GM21447 (cell line): ENCODE data around the gene NHP2.
"Not testable (repeated sequence)": the region's sequence is repeated elsewhere in the genome, so short reads cannot be mapped to it uniquely, and the experiment has no call there.

ENCODE experiments used
- ATAC-seq: cut with Tn5 transposase; IDR thresholded peaks from one replicate; pipeline ENCODE4 v1.9.1; 2021; ENCODE audit not compliant: unreplicated experiment

The NHP2 gene

DNA sequence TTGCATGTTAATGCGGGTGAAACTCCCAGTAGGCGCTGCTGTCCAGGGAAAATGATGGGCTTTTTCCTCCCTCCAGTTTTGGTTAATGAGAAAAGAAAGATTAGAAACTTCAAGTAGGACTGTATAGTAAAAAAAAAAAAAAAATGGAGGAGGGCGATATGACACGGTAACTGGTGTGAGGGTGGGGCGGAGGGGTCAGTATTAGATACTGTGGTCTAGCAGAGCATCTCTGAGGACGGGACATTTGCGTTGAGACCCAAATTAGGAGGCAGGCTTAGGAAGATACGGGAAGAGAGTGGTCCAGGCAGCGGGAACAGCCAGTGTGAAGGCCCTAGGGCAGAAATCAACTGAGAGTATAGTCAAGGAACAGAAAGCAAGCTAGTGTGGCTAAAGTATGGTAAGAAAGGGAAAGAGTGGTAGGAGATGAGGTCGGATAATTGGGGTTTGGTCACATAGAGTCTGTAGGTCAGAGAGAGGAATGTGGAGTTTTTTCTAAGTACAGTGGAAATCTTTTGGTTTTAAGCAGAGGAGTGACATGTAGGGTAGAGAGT lies 22.2 kb downstream of the NHP2 start:
- peak; percentile 13 for ATAC-seq

GRCh38 chr5:178130576-178131445 lies 22.9 kb downstream of the NHP2 start, which contains the start of gene RMND5B:
Gene RMND5B, plus strand, starts transcription at chr5:178131014. Its CDS starts 7,106 bp downstream, at chr5:178138120.
- peak; percentile 77 for ATAC-seq

DNA sequence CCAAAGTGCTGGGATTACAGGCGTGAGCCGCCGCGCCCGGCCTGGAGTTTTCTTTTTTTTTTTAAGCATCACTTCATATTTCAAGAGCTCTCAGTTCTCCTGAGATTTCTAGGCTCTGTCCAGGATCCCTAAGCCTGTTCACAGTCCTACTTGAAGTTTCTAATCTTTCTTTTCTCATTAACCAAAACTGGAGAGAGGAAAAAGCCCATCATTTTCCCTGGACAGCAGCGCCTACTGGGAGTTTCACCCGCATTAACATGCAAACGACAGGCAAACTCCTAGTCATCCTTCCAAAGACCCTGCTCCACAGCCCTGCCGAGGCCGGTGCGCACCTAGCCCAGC lies 23.5 kb downstream of the NHP2 start:
- not testable (repeated sequence) for ATAC-seq

GRCh38 chr5:178129296-178129695 lies 24.4 kb downstream of the NHP2 start:
- no peak for ATAC-seq

- not testable (repeated sequence) for ATAC-seq
Measured at GRCh38 chr5:178127300-178128009, 26.2 kb downstream of the NHP2 start.

GRCh38 chr5:178126556-178126955 lies 27.1 kb downstream of the NHP2 start:
- no peak for ATAC-seq

DNA sequence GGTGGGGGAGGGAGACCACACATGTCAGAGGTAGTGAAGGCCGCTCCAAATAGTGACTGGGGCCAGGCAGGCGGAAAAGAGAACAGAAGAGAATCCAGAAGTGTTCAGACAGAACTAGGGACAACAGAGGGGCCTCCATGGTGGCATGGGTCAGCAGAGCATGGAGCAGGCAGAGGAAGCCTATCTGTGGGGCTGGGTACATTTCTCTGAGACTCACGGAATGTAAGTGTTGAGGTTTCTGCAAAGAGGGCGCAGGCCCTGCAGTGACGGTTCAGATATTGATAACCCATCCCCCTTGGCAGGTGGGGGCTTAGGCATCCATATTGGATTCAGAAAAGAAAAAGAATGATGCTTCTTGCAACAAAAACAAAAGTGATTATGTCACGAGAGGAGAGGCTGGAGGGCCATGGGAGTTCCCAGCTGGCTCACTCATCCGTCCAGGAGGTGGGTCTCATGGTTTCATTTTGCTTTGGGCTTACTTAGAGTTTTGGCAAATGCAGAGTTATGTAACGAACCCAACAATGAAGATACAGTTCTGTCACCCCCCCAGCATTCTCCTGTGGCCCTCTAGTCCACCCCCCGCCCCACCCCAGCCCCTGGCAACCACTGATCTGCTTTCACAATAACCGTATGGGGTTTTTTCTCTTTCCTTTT lies 28.3 kb downstream of the NHP2 start:
- ATAC-seq = no peak

DNA sequence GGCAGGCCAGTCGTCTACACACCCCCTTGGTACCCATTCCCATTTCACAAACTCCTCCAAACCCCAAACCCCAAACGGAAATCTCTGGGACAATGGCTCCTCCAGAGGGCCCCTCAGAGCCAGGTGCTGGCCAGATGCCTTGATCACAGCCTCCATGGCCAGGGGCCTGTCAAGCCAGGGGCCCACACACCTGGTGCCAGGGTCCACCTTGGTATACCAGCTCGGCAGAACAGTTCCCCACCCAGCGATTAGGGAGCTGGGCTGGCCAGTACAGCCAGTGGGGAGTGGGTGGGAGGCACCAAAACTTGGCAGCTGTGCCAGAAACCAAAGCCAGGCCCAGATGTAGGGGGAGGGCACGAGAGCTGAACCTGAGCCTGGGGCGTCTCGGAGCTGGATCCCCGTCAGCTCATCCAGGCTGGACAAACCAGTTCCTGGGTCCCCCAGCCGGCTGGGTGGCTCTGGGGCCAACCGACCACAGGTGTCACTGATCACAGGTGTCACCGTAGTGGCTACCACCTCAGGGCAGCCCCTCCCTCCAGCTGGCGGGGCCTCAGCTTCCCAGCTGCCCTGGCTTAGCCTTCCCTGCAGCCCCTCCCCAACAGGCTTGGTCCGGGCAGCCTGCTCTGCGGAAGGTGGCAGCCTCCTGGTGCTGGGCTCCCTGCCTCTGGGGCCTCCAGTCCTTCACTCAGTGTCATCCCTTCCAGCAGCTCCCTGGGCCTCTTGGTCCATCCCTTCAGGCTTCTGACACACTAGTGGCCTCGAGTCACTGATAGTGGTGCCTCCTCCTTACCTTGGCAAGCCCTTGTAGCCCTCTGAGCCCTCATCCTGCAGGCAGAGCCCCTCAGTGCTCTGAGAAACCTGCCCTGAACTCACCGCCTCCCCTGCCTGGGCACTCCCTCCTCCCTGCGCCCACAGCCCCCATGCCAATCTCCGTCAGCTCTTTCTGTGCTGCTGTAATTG lies 29.4 kb downstream of the NHP2 start:
- no peak for ATAC-seq

DNA sequence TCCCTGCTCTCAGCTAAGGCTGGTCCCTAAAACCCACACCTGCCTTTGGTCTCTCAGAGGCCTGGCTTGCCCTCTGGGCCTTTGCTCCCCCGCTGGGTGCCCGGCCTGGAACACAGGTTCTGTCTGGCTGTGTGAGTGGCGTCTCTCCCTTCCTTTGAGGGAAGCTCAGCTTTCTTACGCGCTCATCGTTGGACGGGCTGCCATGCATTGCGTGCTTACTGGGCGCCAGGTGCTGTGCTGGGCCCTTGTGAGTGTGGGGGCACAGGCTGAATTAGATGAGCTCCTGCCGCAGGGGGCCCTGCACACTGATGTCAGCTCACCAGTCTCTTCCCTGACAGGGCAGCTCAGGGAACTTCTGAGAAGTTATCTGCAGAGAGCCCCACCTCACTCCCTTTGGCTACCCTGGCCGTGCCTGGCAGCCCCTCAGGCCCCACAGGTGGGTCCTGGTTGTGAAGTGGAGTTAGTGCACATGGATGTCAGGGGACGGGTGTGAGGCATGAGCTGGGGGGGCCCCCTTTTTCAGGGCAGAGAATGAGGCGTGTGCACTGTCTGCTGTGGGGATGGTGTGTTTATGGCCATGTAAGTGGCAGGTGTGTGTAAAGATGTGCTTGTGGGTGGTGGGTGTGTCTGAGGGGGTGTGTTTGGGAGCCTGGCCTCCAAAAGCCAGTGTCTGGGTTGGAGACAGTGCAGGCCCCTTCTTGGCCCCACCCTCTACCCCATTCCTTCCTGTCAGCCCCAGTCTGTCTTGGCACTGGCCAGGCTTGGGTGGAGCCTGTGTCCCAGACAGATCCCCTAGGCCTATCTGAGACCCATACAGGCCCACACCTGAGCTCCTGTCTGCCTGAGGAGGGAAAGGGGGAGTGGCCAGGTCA lies 30.4 kb downstream of the NHP2 start:
- ATAC-seq = no peak

DNA sequence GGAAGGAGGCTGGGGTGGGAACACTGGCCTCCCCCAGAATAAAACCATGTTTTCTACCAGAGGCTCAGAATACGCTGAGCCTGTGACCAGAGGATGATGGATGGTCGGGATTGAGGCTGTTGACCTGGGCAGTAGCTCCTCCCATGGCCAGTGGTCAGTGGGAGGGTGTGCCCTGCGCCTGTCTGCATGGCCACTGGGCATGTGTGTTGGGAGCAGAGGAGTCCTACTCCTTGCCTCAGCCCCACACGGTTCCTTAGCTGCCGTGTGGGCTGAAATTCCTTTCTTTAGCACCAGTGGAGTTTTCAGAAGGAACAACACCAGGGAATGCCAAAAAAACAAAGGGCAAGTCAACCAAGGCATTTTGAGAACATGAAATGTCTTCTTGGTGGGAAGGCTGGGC lies 31.3 kb downstream of the NHP2 start:
- ATAC-seq = no peak

GRCh38 chr5:178121391-178122276 lies 32.1 kb downstream of the NHP2 start:
- no peak for ATAC-seq

DNA sequence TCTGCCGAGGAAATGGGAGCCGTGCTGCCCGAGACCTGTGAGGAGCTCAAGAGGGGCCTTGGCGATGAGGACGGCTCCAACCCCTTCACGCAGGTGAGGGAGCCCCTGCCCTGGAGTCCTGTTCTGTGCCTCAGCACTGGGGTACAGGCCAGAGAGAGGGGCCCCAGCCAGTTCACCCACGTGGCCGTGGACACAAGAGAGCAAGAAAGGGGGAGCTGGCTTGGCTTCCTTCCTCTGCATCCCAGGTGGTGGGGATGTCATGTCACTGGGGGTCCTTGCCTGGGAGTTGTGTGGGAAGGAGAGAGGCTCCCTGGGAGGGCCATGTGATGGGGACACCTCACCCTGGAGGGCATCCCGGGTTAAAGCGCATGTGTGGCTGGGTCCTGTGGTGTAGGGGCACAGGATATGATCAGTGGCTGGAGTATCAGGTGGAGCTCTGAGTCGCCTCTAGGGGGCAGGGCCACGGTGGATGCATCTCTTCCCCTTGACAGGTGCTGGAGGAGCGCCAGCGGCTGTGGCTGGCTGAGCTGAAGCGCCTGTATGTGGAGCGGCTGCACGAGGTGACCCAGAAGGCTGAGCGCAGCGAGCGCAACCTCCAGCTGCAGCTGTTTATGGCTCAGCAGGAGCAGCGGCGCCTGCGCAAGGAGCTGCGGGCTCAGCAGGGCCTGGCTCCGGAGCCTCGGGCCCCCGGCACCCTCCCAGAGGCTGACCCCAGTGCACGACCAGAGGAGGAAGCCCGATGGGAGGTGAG lies 32.9 kb downstream of the NHP2 start:
- peak; percentile 69 for ATAC-seq

- ATAC-seq = no peak
Measured at GRCh38 chr5:178119915-178120606, 33.6 kb downstream of the NHP2 start.

DNA sequence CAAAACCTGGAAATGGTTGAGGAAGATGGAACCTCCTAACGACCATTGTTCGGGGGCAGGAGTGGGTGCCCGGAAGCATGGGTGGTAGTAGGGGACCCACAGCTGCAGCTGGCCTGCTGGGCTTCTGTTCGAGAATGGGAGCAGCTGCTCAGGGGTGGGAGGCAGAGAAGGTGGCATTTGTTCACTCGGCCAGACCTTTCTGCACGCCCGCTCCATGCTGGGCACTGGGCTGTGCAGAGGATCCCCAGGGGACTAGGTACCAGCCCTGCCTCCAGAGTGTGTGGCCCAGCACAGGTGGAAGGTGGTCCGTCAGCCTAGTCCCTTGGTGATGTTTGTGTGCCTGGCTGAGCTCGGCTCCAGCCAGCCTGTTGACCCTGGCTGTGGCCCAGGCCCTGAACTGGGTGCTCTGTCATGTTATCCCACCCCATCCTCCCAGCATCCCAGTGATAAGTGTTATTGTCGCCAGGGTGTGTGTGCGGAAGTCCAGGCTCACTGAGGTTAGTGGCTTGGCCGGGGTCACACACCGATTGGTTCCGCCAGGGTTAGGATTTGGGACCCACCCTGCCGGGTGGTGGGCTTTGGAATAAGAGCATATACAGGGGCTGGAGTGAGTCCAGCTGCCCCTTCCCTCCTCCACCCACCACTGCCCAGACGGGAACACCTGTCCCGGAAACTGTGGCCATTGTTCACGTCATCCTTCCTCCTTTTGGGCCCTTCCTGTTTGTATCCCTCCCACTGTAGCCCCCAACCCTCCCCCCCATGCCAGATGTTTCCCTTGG lies 35.6 kb downstream of the NHP2 start:
- ATAC-seq = no peak

GRCh38 chr5:178116143-178116885 lies 37.4 kb downstream of the NHP2 start:
- peak; percentile 39 for ATAC-seq

GRCh38 chr5:178115814-178116142 lies 37.9 kb downstream of the NHP2 start:
- ATAC-seq = no peak
